ENCODE results near the gene TAF1.

DNA sequence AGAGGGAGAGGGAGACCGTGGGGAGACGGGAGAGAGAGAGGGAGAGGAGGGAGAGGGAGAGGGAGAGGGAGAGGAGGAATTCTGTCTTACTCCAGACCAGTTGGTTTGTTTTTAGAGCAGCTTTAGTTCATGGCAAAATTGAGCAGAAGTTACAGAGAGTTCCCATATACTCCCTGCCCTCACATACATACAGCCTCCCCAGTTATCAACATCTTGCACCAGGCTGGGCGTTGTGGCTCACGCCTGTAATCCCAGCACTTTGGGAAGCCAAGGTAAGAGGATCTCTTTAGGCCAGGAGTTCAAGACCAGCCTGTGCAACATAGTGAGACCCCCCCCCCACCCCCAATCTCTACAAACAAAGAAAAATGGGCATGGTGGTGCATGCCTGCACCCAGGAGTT is 86.9 kb downstream of the TAF1 start:
- TF ChIP-seq FOXP1 (CRISPR knock-in tag; IDR thresholded peaks at IDR 0.05; ENCODE audit: borderline replicate concordance) (no peak), CREM (CRISPR knock-in tag; IDR thresholded peaks at IDR 0.05) (no peak), SP1 (CRISPR knock-in tag; conservative IDR thresholded peaks at IDR 0.05) (no peak), FOXJ3 (CRISPR knock-in tag; IDR thresholded peaks at IDR 0.05; ENCODE audit: borderline replicate concordance) (no peak)
- TF ChIP-seq, protein P1, sequence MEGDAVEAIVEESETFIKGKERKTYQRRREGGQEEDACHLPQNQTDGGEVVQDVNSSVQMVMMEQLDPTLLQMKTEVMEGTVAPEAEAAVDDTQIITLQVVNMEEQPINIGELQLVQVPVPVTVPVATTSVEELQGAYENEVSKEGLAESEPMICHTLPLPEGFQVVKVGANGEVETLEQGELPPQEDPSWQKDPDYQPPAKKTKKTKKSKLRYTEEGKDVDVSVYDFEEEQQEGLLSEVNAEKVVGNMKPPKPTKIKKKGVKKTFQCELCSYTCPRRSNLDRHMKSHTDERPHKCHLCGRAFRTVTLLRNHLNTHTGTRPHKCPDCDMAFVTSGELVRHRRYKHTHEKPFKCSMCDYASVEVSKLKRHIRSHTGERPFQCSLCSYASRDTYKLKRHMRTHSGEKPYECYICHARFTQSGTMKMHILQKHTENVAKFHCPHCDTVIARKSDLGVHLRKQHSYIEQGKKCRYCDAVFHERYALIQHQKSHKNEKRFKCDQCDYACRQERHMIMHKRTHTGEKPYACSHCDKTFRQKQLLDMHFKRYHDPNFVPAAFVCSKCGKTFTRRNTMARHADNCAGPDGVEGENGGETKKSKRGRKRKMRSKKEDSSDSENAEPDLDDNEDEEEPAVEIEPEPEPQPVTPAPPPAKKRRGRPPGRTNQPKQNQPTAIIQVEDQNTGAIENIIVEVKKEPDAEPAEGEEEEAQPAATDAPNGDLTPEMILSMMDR (IDR thresholded peaks at IDR 0.05), result no peak

Measured in WTC11 (cell line).